DMS53 treated with DMSO at 0.1 percent for 48 hours (cell line): ENCODE data around the gene CYB561D2.
A peak's percentile ranks its signal among the peaks of the same experiment; 100 is the strongest.
"Not testable (repeated sequence)": the region's sequence is repeated elsewhere in the genome, so short reads cannot be mapped to it uniquely, and the experiment has no call there.

Experiments used
- DNase-seq: peaks from one replicate; lab custom pipeline; 2025; ENCODE audit not compliant: unreplicated experiment; lab: John Stamatoyannopoulos, UW

CYB561D2 gene, protein sequence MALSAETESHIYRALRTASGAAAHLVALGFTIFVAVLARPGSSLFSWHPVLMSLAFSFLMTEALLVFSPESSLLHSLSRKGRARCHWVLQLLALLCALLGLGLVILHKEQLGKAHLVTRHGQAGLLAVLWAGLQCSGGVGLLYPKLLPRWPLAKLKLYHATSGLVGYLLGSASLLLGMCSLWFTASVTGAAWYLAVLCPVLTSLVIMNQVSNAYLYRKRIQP

DNA sequence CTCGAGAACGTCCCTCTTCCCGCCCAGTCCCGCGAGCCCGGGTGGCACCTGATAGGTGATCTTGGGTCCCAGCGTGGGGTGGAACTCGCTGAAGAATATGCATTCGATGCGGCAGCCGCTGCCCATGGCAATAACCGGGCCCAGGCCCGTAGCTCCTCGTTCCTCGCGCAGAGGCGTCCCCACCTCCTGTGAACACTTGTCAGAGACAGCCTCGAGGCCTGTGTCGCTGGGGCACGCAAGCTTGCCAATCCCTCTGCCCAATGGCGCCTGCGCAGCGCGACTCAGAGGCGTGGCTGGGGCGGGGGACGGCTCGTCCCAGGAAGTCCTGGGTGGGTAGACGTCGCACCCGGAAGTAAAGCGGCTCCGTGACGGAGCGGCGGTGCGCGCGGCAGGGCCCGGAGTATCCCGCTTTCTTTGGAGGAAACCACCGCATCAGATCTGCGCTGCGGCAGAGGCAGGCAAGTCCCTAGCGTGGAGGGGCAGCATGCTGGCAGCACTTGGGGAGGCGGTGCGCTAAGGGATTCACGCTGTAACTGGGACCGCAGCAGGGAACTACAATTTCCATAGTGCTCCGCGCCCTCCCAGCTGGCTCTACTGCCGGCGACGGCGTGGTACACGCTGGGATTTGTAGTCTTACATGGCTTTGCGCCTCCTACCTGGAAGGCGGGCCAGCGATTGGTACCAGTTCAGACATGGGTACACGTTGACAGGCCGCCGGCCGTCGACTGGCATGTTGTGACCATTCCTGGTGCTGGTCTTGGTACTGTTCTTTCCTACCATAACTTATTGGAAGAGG, at the start of gene CYB561D2, which contains the start of gene NPRL2:
Gene CYB561D2 (plus strand): TSS at position 336 of the 796 bp plus-strand sequence. CDS start 572 bp downstream, outside the sequence.
Gene NPRL2 (minus strand): TSS at position 249 of the 796 bp plus-strand sequence. CDS start 123 bp downstream, at position 126.
- DNase-seq: peak; percentile 51

DNA sequence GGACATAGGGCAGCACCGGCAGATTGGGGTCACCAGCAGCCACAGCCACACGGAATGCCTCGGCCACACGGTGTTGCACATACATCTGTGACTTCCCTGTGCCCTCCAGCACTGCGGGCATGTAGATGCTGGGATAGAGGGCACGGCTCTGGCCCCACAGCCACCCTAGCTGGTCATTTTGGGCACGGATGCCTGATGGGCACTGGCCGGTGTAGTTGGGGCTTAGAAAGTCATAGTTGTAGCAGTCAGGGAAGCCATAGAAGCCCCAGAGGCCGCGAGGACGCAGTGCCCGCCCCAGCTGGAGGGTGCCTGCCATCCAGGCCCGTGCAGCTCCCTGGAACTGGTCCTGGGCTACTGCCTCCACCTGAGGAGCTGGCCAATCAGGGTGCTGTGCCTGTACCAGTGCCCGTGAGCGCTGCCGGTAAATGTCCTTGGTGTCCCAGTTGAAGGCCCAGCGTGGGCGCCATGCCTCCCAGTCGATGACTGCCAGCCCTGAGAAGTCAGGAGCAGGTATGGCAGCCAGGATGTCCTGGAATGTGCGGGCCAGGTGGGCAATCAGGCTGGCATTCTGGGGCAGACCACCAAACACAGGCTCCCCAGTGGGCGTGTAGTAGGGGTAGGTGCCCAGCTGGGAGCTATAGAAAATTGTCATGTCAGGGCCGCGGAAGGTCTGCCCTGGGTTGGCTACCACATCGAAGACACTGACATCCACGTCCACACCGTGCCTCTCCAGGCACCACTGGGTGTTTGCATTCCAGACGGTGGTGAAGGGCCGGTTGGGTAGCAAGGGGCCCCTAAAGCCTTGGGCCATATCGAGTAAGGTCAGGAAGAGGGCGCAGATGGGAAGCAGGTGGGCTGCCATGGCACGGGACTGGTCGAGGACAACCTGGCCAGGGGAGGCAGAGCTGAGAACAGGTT, 48.3 kb upstream of the CYB561D2 start:
- no peak for DNase-seq

DNA sequence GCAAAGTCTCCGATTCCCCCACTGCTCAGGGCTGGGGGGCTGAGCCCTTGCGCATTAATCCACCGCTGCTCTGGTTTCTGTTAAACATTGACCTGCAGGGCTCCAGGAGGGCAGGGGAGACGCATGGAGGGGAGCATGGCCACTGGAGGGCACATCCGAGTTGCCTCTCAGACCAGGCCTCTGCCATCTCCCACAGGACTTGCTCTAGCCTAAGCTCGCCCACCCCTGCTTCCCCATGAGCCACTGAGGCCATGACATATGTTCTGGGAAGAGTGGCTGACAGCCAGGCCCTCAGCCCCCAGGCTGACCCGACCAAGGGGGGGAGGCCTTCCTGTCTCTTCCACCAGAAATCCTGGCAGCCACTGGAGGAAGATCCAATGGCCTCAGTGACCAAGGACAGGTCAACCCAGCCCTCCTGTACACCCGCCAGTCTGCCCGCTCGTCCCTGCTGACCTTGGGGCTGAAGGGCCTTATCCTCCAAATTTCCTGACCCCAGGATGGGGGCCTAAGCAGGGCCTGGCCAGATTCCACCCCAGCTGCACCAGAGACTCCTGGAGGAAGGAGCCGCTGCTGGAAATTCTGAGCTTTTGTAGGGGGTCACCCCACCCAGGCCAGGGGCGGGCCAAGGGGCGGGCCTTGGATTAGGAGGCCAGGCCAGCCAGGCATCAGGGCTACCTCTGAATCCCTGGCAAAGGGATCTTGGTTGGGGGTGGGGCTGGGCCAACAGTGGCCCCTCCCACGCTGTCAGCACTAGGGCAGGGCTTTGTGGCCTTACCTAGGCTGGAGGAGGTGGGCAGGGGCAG, 47.4 kb upstream of the CYB561D2 start, which contains the start of gene HYAL1:
Gene HYAL1 (minus strand): TSS at position 562 of the 803 bp plus-strand sequence. CDS start 618 bp downstream, outside the sequence.
- DNase-seq: no peak

DNA sequence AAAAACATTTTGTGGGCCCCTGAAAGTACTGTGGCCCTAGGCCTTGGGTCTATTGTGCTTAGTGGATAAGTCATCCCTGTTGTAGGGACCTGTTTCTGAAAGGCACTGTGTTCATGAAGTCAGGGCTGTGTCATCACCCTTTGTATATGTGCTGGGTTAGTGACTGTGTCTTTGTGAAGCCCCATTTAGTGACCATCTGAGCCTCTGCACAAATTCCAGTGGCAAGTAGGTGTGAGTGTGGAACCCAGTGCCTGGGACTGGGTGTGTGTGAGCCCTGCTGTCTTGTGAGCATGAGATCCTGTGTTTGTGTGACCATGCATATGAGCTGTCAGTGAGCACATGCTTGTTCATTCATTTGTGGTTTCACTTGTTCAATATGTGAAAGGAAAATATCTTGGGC, 46.1 kb upstream of the CYB561D2 start:
- no peak for DNase-seq

DNA sequence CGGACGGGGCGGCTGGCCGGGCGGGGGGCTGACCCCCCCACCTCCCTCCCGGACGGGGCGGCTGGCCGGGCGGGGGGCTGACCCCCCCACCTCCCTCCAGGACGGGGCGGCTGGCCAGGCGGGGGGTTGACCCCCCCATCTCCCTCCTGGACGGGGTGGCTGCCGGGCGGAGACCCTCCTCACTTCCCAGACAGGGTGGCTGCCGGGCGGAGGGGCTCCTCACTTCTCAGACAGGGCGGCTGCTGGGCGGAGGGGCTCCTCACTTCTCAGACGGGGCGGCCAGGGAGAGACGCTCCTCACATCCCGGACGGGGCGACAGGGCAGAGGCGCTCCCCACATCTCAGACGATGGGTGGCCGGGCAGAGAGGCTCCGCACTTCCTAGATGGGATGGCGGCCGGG, 38.6 kb upstream of the CYB561D2 start:
- DNase-seq: not testable (repeated sequence)

DNA sequence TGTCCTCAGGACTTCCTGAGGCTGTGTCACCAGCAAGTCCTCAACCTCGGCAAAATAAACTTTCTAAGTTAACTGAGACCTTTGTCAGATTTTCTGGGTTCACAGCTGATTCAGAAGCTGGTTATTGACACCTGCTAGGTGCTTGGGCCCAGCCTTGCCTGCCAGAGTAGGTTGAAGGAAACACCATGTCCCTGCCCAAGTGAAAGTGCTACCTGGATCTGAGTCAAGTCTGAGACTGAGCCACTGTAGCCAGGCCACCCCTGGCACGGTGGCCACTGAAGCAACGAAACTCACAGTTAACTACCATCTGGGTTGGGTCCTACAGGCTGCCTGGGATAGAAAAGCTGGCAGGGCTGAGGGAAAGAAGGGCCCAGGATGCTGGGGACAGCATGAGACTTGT, 36.3 kb upstream of the CYB561D2 start:
- DNase-seq: no peak

DNA sequence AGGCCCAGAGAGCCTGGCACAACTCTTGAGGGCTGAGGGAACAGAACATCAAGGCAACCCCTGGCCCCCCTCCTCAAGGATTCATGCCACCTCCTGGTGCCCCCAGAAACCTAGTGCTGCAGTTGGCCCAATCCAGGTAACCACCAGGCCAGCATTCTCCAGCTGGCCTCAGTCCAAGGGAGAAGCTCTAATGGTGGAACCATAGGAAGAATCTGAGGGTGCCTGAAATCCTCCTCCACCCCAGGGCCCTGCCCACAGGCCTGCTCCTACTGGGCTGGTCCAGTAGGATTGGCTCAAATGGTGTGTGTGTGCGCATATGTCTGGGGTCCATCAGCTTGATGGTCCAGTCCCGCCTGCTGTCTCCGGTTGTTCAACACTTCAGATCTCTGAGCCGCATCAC, 35.8 kb upstream of the CYB561D2 start:
- no peak for DNase-seq

DNA sequence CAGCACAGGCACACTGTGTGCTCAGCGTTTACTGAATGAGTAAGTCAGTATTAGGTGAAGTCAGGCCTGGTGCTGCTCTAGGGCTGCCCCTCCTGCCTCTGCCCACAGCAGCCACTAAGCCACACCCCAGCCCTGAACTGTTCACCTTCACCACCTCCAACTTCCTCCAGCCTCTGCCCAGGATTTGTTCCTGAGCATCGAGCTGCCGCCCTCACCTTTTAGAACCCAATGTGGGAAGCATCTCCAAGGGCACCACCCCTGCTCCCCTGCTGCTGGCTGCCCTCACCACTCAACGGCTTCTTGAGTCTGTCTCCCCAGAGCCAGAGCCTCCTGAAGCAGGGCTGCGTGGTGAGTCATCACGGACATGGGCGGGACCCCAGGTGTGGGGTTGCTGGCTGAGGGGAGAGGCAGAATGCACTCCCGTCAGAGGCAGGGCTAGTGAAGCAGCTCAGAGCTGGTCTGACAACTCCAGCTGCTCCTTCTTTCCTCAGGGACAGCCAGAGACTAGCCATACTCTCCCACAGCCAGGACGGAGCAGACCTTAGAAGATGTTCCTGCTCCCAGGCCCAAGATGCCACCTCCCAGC, 33.9 kb upstream of the CYB561D2 start:
- DNase-seq: peak; percentile 15

DNA sequence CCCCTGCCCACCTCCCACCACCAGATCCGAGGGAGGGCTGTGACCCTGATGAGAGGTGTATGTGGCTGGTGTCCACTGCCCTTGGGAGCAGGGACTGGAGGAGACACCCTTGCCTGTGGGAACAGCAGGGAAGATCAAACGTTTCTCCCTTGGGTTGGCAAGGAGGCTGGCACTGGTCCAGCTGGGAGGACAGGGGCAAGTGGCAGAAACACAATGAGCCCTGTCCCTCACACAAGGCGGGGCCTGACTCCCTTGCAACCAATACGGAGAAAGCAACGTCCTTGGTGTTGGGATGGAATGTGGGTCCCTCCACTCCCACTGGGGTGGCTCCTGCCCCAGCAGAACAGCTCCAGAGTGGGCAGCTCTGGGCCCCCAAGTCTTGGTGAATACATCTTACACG, 33.4 kb upstream of the CYB561D2 start:
- DNase-seq: no peak

DNA sequence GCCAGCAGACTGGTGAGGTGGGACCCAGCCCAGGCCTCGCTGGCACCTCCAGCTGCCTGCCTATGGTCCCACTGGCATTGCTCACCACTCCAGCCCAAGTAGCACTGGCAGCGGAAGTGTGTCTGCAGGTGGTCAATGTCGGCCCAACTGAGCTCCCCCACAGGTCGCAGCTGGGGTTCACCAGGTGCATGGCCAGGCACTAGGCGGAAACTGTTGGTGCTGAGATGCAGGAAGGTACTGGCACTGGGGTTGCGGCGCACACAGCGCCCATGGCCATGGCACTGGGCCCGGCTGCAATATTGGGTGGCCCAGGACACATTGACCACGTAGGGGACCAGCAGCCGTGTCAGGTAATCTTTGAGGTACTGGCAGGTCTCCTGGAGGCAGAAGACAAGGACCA, 32.5 kb upstream of the CYB561D2 start:
- DNase-seq: no peak

DNA sequence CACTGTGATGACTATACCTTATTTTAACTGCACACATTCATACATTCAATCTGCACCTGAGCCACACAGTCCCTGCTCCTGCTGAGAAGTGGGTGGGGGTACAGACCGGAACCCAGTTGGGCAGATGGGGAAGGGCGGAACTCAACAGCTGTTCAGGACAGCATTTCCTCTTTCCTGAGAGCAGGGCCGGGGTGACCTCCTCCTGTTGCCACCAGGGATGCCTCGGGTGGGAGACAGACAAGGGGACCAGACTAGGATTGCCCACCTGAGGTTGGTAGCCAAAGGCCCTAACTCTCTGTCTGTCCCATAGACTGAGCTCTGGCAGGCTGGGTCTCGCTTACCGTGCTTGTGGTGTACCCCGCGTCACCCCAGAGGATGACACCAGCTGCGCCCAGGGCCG, 32.0 kb upstream of the CYB561D2 start:
- no peak for DNase-seq

DNA sequence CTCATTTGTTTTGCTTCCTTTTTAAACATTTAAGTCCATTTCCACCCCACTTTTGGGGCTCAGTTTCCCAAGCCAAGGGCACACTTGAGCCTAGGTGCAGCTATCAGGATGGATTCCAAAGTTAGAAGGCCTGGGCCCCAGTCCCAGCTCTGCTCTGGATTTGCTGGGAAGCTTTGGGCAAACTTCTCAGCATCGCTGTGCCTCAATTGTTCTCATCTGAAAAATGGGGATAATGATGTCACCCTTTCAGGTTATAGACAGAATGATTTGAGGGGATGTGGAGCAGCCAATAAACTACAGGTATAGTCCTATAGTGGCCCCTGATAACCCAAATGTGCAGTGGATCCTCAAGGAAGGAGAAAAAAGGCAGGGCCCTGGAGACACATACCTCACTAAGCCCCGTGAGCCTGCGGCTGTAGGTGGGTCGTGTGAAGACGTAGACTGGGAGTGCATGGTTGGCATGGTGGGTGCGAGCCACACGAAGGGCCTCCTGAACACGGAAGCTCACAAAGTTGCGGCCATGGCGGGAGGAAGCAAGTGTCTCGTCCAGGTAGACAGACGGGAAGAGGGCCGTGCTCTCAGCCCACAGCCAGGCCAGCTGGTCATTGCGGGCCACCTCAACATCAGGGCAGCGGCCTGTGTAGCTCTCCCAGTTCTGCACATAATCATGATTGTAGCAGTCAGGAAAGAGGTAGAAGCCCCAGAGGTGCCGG, 31.3 kb upstream of the CYB561D2 start:
- DNase-seq: no peak

DNA sequence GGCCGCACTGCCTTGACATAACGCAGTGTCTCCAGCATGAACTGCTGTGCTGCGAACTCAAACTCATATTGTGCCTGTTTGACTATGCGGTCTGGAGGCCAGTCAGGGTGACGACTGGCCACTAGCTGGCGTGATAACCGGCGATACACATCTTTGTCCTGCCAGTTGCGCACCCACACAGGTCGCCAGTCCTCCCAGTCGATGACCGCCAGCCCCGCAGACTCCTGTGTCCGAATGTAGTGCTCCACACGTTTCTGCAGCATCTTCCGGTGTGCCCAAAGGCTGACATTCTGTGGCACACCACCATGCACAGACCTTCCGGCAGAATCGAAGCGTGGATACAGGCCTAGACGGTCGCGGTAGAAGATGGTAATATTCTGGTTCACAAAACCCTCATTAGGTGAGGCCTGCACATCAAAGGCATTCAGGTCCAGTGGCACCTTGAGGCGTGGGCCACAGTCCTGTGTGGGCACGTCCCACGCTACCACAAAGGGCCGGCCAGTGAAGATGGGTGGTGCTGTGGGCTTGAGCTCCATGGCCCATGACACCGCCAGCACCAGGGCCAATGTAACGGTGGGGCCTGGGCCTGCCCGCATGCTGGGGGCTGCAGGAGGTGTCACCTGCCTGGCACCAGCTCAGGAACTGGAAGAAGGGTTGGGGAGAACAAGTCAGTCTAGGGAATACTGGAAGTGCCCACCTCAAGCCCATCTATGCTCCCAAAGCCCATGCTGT, 30.6 kb upstream of the CYB561D2 start:
- no peak for DNase-seq

DNA sequence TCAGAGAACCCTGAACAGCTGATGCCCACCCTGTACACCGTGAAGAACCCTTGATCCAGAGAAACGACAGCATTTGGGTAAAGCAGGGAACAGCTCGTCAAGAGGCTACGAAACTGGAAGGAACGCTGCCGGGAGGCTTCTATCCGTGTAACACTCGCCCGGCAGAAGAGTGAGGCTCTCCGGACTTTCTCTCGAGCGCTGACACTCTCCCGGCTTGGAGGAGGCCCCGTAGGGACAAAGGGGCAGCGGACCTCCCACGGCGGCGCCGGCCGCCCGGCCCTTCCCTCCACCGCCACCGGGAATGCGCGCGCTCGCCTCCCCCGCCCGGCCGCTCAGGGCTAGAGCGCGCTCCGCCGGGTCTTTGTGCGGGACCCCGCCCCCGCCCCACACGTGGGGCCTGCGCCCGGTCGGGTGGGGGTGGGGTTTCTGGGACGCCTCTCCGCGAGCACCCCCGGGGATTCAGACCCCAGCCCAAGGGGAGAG, 29.8 kb upstream of the CYB561D2 start:
- DNase-seq: no peak

DNA sequence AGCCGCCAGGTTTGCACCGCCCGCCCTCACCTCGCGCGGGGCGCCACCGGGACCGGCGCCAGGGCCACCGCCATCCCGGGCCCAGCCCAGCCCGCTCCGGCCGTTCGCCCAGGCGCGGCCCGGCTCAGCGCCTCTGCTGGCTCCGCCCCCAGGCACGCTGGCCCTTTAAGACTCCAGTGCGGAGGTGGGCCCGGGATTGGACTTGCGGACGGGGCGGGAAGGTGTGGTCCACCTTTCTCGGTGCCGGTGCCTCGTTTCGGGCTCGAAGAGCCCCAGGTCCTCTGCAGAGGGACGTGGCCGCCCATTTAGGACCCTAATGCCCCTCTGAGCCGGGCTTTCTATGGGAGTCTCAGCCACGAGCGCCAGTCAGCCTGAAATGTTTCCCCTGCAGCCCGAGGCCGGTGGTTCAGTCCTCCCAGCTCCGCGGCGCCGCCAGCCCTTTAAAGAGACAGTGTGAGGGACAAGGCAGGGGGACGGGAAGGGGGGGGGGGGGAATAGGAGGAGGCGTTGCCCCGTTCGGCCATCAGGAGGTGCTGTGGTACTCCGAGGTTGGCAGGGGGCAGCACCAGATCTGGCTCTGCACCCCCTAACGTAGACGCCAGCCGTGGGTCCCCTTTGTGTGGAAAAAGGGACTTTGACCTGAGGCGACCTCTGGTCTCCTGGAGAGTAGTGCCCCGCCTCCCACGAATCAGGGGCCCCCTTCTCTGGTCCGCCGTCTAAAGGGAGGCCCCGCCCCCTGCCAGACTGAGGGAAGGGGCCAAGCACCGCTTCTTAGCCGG, 29.1 kb upstream of the CYB561D2 start:
- peak; percentile 44 for DNase-seq

DNA sequence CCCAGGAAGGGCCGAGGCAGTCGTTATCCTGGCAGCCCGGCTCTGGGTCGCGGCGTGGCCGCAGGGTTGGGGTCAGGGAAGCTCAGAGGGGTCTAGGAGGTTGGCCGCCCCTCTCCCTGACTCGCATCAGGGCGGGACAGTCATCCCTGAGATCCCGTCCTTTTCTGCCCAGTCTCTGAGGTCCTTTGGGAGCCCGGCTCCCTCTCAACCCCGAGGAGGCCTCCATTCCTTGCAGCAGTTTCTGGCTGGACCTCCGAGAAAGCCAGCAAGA, 28.6 kb upstream of the CYB561D2 start:
- no peak for DNase-seq

DNA sequence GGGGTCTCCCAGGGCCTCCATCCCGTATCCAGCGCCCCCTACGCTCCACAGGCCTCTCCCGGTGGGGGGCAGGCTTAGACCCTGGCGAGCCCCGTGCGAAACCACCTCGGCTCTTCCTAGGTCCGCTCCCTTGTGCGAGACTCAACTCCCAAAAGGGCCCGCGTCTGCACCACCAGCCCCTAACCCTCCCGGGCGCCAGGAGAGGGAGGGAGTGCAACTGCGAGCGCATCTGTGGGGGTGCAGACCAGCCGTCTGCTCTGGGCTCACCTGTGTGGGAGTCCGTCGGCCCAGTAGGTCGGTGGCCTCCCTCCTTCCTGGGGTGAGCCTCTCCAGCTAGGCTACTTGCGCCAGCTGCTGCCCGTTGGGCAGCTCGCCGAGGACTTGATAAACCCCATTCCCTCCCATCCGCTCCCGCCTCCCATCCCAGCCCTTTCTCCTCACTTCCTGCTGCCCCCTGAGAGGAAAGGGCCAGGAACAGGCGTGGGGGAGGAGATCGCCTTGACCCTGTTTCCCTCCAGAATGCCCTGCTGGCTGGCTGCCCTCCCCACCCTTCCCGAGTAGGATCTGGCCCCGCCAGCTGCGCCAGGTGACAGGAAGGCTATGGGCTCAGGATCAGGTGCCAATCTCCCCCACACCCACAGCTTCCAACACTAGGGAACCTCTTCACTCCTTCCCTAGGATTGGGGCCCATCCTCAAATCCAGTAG, 28.1 kb upstream of the CYB561D2 start, which contains the start of gene HYAL2:
Gene HYAL2 (minus strand): TSS at position 360 of the 706 bp plus-strand sequence. CDS start 2,256 bp downstream, outside the sequence.
- no peak for DNase-seq
